SKM-1 (cell line): ENCODE results near the gene CDCP2.

Experiments used
- DNase-seq: peaks from one replicate; lab custom pipeline; 2025; ENCODE audit not compliant: unreplicated experiment; lab: John Stamatoyannopoulos, UW

CDCP2 gene

GRCh38 chr1:54137534-54138061 is 15.2 kb downstream of the CDCP2 start:
- DNase-seq = no peak

- no peak for DNase-seq
These were observed 15.8 kb downstream of the CDCP2 start for GRCh38 chr1:54136963-54137533.

- no peak for DNase-seq
These were observed 16.4 kb downstream of the CDCP2 start for GRCh38 chr1:54136269-54136896.

GRCh38 chr1:54135436-54136120 is 17.2 kb downstream of the CDCP2 start:
- no peak for DNase-seq

GRCh38 chr1:54134295-54134694 is 18.5 kb downstream of the CDCP2 start:
- DNase-seq = no peak

- no peak for DNase-seq
These were observed 20.3 kb downstream of the CDCP2 start for GRCh38 chr1:54132495-54132894.

- DNase-seq = no peak
These were observed 21.4 kb downstream of the CDCP2 start for GRCh38 chr1:54131419-54131818.

GRCh38 chr1:54129858-54130257 is 22.9 kb downstream of the CDCP2 start:
- no peak for DNase-seq

- DNase-seq = no peak
These were observed 25.1 kb downstream of the CDCP2 start for GRCh38 chr1:54127594-54128300.

- DNase-seq = no peak
These were observed 26.5 kb downstream of the CDCP2 start for GRCh38 chr1:54126271-54126815.

- DNase-seq = no peak
These were observed 27.3 kb downstream of the CDCP2 start for GRCh38 chr1:54125386-54126070.

- no peak for DNase-seq
These were observed 27.9 kb downstream of the CDCP2 start for GRCh38 chr1:54124906-54125305.

GRCh38 chr1:54124472-54124871 is 28.3 kb downstream of the CDCP2 start:
- DNase-seq = no peak

GRCh38 chr1:54122992-54123391 is 29.8 kb downstream of the CDCP2 start:
- DNase-seq = no peak

- DNase-seq = no peak
These were observed 30.6 kb downstream of the CDCP2 start for GRCh38 chr1:54122135-54122751.

- DNase-seq = peak; percentile 43
These were observed 31.2 kb downstream of the CDCP2 start for GRCh38 chr1:54121482-54122134.

GRCh38 chr1:54120698-54121481 is 31.9 kb downstream of the CDCP2 start:
- DNase-seq = no peak

GRCh38 chr1:54120018-54120697 is 32.6 kb downstream of the CDCP2 start:
- DNase-seq = no peak
